Activated CD8-positive, alpha-beta memory T cell treated with anti-CD3 and anti-CD28 coated beads for 1 hour (primary cell): ENCODE measurements around the gene CYYR1.

Source experiments
- DNase-seq, 2 donors: peaks; one replicate each; pipeline ENCODE4 v3.0.0-alpha.2; 2020; ENCODE audit warnings: low read depth in 1 of 2; ENCODE audit errors: extremely low read depth in 1 of 2

CYYR1 gene

DNA sequence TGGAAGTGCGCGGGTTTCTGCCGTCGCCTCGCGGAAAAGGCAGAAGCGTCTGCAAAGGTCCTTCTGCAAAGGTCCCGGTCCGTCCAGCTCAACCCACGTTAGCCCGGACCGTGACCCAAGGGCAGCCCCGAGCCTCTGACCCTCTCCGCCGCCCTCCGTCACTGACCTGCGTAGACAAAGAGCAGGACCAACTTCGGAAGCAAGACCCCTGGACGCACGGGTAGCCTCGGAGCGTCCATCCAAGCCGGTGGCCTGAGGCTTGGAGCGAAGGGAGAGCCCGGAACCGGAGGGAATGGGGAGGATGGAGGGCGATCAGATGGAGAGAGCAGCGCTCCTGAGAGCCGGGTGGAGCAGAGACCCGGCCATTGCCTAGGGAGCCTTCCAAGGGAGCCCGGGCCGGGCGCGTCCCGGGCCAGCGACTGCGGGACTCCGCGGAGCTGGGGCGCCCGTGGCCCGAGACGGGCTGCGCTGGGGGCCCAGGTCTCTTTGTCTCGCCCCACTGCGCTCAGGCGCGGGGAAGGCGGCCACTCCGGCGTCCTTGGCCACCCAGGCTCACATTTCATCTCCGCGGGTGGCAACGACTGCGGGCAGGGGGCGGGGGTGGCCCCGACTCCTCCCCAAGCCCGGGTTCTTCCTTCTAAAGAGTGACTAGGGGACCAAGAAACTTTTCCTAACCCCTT is at the start of gene CYYR1:
CYYR1 (minus strand) TSS at position 585 of the 680 bp plus-strand sequence; CDS start at position 239, 346 bp downstream.
- no peak for DNase-seq

DNA sequence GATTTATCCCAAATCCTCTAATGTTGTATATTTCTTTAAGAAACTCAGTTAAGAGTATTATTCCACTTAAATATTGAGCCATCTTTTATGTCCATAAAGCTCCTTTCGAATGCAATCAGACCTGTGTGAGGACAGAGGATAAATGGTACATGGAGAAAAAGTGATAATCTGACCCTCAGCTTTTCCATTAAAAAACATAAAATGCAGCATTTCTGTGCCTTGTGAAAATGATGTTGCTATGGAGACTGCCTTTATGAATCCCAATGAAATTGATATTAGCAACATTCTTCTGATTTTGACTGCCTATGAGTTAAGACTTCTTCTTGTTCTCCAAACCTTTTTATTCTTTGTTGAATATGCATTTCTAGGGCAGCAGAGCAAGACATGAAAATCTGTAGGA is 44.1 kb upstream of the CYYR1 start:
- no peak for DNase-seq

DNA sequence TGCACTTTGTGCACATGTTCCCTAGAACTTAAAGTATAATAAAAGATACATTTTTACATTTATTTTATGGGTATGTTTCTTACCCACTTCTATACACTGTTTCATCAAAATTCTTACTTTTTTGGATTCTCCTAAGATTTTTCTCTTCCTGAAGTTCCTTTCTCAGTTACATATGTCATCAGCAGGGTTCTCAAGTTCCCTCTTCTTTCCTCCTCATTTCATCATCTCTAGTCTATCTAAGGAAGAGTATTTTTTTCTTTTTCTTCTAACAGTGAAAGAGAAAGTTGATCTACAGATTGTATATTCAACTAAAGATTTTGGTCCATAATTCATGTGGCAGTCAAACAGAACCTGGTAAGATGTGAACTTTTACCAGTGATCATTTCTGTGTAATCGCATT is 41.2 kb upstream of the CYYR1 start:
- no peak for DNase-seq

DNA sequence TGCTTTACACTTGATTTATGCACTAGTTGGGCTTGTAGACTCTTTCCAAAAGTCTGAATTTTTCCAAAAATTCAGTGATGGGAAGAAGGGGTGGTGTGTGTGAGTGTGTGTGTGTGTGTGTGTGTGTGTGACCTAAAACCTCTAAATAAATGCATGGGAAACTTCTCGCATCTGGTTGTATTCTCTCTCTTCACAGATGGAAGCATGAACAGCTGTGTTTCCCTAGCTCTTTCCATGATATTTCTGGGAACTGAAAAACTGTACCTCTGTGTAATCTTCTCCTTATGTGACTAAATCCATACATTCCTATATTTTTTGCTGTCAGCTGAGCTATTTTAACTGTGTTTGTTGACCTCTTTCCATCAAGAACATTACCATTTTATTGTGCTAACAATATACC is 26.2 kb upstream of the CYYR1 start:
- no peak for DNase-seq

DNA sequence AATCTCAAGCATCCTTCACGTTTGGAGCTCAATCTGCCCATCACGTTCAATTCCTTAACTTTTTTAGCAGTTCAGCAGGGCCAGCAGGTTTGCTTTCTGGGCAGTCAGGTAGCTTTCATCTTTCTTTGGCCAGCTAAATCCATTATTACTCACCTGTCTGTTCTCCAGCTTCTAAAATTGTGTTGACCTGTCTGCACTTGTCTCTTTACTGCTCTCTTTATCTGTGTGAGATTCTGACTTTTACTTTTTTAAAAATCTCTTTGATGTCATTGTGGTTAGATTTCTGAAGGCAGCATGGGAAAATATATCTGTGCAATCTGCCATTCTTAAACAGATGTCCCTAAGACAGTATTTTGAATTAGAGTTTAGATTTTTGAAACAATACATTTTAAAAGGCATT is 24.9 kb upstream of the CYYR1 start:
- no peak for DNase-seq

DNA sequence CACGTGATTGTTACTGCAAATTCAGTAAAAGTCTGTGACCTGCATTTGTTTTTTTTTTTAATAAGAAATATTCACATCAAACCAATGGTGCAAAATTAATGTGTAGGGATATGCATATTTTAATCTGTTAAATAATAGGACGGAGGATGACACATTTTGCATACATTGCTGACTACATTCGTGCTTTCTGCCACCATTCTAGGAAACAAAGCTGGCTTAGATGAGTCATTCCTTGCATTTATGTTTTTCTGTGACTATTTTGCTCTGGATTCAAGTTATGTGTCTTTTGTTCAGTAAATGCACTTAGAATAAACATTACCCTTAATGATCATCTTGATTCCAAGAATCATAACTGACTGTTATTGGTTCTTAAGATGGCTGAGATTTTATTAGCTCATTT is 23.9 kb upstream of the CYYR1 start:
- DNase-seq = no peak

DNA sequence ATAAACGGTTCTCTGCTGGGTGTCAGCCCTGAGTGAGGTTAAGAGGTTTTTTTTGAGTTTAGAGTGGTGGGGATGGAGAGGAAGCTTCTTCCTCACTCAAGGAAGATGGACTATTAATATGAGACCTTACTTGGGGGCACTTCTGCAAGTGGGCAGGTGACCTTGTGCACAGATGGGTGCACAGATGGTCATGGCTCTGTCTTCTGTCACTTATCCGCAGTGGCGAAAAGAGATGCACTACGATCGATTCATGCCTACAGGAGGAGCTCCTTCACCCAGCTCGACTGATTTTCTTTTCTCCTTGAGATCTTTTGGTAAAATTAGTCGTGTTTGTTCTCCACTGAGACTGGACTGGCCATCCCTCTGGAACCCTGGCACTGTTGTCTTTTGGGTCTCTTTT is 22.9 kb upstream of the CYYR1 start:
- DNase-seq = no peak

DNA sequence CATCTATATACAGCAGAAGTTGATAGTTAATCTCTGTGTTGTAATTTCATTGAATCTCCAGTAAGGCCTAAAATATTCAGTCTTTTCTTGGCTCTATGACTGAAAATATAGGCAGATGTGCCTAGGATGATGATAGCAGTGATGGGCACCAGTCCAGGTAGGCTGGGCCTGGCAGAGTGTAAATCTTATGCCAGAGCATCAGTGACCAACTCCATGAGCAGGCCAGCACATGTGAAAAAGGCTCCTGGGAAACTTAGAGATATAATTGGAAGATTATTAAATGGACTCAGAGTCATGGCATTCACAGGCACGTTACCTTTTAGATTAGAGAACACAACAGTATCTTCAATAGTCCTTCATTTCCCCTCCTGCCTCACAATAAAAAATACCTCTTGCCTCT is 20.7 kb upstream of the CYYR1 start:
- DNase-seq = no peak

DNA sequence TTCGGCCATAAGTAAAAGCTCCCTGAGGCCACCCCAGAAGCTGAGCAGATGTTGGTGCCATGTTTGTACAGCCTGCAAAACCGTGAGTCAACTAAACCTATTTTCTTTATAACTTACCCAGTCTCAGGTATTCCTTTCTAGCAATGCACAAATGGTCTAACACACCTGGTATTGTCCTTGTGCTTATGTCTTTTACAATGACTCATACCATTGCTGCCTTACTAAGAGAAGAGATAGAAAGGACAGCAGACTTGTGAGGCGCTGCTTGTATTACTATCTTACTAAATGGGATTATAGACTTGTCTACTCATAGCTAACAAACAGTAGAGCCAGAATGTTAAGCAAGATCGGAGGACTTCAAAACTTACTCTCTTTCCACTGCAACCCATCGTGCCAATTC is 18.5 kb upstream of the CYYR1 start:
- DNase-seq = no peak

DNA sequence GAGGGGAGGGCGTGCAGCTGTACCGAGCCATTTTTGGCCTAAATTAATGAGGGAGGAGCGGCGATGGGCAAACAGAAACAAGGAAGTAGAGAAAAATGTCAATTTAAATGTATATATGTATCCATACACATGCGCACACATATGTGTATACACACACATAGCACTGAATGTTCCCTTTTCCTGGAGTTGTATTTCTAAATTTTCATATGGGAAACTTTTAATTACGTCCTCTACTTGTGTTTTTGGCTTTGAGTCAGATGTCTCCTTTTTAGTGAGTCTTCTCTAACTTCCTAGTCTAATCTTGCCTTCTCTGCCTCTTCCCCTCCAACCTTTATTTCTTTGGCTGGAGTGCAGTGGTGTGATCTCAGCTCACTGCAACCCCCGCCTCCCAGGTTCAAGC is 15.4 kb upstream of the CYYR1 start:
- no peak for DNase-seq

DNA sequence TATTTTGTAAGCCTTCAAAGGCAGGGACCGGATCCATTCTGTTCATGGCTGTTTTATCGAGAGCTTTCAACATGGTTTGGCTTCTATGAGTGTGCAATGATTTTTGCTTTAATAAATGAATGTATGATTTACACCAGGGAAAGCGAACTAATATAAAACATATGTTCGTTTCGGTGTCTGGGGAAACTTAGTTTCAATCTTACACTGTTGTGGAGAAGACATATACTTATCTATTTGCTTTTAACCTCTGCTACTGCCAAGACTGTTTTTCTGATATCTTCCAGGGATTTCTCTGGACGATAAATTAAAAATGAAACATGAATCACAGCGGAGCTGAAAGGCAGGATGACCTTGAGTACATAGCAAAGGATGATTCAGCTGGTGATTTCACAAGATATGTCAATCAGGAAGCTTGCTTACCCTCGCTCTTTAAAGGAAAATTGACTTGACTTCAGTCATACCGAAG is 14.7 kb upstream of the CYYR1 start:
- DNase-seq = no peak

DNA sequence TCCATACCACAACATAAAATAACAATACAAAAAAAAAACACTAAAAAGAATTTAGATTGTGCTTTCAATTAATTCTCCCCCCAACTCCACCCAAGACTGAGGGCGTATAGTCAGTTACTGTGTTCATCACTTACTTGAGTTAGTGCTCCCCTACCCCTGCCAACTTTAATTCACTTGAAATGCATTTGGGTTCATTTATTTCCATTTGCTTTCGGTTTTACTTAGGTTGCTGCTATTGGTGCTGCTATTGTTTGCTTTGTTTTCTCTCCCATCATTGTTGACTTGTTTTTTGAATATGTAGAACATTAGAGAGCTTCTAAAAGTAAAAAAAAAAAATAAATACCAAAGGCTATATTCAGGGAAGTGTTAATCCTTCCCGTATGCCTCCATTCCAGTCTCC is 10.7 kb upstream of the CYYR1 start:
- DNase-seq = no peak

DNA sequence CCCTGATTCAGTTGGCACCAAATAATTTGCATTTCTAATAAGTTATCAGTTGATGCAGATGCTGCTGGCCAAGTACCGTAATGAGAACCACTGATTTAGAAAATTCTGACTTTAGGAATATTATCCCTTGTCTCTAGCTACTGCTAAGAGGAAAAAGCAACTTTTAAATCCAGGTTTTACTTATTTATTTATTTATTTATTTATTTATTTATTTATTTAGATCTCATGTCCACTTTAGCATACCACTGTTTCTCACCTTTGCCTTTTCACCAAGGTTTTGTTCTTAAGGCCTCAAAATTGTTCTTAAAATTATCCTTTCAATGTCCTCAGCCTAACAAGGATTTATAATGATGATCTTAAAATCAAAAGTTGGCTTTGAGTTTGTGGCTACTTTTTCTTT is 8.7 kb upstream of the CYYR1 start:
- no peak for DNase-seq

DNA sequence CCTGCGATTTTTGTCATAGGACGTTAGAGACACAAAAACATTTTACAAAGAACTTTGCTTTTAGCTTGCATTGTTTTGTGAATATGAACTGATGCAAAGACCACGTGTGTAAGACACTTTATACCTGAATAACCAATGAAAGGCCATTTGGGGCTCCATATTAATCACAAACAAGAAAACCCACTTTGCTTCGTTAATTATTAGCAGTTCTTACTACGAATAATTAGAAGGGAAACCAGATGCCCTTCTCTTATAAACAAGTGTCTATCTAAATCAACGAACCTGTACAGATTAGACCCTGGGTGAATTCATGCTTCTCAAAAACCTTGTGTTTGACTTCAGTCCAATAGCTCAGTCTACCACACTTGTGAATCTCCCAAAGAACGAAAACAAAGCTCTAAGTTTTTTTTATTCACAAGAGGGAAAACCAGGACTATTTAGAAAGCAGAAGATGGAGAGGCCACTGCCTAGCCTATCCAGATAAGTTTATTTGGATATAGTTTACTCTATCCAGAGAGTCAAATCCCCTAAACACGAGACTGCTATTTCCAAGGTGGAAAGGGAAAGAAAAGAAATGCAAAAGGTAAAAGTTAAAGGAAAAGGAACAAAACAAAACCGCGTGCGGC is 897 bp downstream of the CYYR1 start:
- no peak for DNase-seq

DNA sequence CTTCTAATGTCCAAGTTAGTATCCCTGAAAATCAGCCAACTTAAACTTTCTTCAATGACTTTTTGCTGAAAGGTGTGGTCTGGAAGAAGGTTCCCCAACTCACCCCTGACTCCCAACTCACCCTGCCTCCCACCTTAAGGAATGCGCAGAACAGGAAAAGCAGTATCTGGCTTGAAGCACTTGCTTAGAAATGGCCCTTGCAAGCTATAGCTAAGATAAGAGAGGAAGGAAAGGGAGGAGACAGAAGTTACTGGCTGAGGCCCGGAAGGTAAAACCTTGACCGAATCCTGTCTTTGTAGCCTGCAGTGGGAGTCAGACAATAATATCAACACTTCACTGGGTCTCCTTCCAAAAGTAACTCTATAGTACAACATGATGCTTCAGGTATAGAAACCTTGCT is 2.9 kb downstream of the CYYR1 start:
- no peak for DNase-seq

DNA sequence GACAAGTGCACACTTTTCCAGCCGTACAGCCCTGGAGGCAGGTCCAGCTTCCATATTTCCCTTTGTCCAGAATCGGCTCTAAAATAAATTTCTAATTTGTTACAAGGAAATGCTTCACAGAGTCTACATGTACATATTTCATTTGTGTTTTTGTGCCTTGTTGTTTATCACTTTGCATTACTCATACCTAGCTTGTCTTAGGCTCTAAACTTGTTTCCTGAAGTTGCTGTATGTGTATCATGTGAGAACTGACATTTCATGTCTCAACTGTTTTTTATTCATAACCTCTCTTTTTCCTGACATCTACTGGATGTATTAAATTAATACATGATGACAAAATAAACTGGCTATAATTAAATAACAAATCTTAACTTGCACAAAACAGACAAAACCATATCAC is 7.5 kb downstream of the CYYR1 start:
- no peak for DNase-seq

DNA sequence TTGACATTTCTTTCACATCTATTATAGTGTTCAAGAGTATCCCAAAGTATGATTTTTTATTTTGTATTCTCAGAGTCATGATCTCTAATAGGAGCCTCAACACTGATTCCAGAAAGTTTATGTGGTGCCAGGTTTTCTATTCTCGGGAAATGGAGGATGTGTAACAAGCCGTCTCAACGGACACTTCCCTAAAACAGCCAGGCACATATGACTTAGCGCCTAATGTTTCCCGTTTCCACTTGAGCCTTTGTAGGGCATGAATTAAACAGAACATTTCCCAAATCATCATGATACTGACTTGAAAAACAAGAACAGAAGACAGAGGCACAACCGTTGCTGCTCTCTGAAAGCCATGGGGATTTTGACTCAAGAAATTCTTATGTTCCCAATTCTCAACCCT is 8.0 kb downstream of the CYYR1 start:
- DNase-seq = no peak

DNA sequence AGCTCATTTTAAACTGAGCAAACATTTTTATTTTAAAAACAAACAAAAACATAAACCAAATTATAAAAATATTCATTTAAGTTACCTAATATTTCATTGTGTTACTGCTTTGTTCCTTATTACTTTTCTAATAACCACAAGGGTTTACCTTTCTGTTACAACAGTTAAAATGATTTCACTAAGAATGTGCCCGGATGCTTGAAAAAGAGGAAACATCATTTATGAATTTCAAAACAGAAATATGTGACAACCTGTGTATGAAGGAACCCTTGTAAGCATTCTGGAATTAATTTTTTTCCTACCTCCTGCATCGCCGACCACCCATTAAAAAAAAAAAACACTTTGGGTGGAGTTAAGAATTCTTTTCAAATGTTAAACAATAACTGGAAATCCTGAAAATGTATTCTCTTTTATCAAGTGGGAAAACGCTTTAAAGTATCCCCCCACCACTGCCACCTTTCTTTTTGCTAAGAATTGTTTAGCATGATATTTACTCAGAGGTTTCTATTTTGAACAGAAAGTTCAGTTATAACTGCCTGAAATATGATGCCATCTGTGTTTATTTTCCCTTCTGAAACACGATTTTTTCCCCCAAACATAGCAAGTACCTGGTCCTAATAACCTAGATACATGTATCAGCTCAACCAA is 9.1 kb downstream of the CYYR1 start:
- DNase-seq = no peak

DNA sequence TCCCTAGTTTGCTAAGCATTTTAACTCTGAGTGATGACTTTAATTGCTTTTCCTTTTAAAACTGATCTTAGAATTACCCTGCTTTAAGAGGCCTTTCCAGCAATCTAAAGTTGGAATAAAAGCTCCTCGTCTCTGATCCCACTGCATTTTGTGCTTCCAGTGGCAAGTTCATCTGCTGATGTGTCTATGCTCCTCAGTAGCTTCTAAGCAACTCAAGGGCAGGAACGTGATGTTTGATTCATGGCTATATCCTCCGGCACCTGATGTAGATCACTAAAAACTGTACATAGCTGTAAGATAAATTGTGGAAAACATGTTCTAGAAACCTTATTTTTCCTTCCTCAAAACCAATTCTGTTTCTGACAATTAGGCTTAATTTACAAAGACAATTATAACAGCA is 12.5 kb downstream of the CYYR1 start:
- no peak for DNase-seq

DNA sequence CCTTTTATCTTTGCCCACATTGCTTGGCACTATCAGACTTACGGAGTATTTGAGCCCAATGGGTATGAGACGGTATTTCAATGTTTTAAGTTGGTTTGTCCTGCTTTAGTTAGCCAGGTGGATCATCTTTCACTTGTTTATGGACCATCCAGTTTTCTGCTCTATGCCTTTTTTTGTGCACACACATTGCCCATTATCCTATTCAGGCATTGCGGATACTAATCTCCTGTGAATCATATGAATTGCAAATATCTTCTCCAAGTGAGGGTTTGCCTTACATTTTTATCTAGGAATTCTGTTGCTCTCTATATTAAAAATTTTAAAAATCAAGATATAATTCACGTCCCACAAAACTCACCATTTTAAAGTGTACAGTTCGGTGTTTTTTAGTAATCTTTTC is 14.0 kb downstream of the CYYR1 start:
- no peak for DNase-seq

DNA sequence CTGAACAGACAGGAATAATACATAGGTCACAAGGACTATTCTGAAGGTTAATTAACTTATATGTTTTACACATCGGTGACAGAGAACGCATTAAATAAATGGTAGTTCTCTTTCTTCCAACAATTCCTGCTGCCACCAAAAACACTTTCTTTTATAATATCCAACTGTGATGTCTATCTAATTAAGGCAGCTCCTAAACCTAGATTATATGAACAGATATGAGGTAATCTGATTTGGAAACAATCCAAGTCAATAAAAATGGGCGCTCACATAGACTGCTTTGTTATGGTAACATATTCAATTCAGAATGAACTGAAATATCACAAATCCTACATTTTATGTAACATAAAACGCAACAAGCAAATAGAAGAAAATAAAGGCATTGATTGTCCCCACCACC is 16.0 kb downstream of the CYYR1 start:
- DNase-seq = no peak

DNA sequence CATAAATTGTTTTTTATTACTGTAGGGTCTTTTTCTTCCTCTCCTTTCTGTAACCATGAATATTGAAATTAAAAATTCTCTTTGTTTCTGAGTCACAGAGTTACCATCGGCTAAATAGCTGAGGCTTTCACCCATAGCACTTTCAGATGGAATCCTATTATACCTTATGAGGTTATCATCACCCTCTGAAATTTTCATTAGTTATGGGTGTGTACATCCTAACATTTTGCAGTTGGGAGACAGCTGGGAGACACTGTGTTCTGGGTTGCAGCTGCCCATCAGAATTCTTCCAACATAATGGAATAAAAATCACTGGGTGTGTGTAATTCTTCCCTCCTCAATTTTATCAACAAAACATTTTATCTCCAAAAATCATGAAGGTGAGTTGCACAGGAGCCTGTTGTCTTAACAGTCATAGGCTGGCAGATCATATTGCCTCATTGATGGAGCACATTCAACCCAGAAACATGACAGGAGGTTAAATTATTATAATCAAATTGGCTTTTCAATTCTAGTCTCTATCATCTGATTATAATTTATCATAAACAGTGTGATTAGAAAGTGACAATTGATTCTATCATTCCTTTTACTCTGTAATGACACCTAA is 17.4 kb downstream of the CYYR1 start:
- DNase-seq = no peak
